A673 (cell line): ENCODE data around the gene TADA3. TPM values are rescaled to one million over a fixed set of nuclear protein-coding genes. Genes with fewer than 3 reads are reported as not detected.
A peak's percentile ranks its signal among the peaks of the same experiment; 100 is the strongest.

Experiments used
- BruUV-seq: library from RNA; stranded (reverse); fragments of 400-500 nt; replicated peaks from 2 replicates; lab custom pipeline; 2021; lab: Mats Ljungman, UMichigan
- CTCF ChIA-PET: fragments of 300-600 bp; sonication (Branson Sonifier 250); formaldehyde crosslinking; loops from one replicate; lab custom pipeline; 2022; ENCODE audit warnings: antibody characterized with exemption; lab: Charles Lee
- POLR2A ChIA-PET: fragments of 300-600 bp; sonication (Branson Sonifier 250); formaldehyde crosslinking; loops from one replicate; lab custom pipeline; 2022; ENCODE audit warnings: antibody characterized with exemption; ENCODE audit not compliant: low non-redundant PET; lab: Charles Lee
- DNase-seq: peaks from one replicate; pipeline ENCODE4 v3.0.0-alpha.2; 2015; ENCODE audit warnings: low spot score
- H3K27ac ChIP-seq: fragments of 200-600 bp; sonication (generic); 2 replicates; pipeline ENCODE4 v1.5.1; 2016; ENCODE audit warnings: mixed run types, low read depth, mild to moderate bottlenecking, mixed read lengths, antibody characterized with exemption, low read length; ENCODE audit not compliant: poor library complexity, severe bottlenecking
- H3K27me3 ChIP-seq: fragments of 200-600 bp; sonication (generic); replicated peaks from 2 replicates; pipeline ENCODE4 v1.6.1; 2017; ENCODE audit warnings: mixed run types, low read depth, mild to moderate bottlenecking, mixed read lengths, antibody characterized with exemption, low read length; ENCODE audit not compliant: insufficient read depth, poor library complexity
- H3K36me3 ChIP-seq: fragments of 200-600 bp; sonication (generic); 2 replicates; pipeline ENCODE4 v1.6.1; 2016; ENCODE audit warnings: mixed run types, mild to moderate bottlenecking, mixed read lengths, antibody characterized with exemption, low read length; ENCODE audit not compliant: insufficient read depth, poor library complexity, severe bottlenecking
- H3K4me1 ChIP-seq: fragments of 200-600 bp; sonication (generic); 2 replicates; pipeline ENCODE4 v1.6.1; 2017; ENCODE audit warnings: mixed run types, mild to moderate bottlenecking, mixed read lengths, antibody characterized with exemption, low read length; ENCODE audit not compliant: insufficient read depth, poor library complexity, severe bottlenecking
- H3K4me3 ChIP-seq: fragments of 200-600 bp; sonication (generic); 2 replicates; pipeline ENCODE4 v1.5.1; 2016; ENCODE audit warnings: low read depth, mixed run types, mild to moderate bottlenecking, mixed read lengths, low read length; ENCODE audit not compliant: poor library complexity, severe bottlenecking
- H3K9me3 ChIP-seq: fragments of 200-600 bp; sonication (generic); 2 replicates; pipeline ENCODE4 v1.6.1; 2016; ENCODE audit warnings: mixed run types, low read depth, mild to moderate bottlenecking, mixed read lengths, antibody characterized with exemption, low read length; ENCODE audit not compliant: poor library complexity, severe bottlenecking
- EZH2 ChIP-seq: fragments of 200-600 bp; sonication (generic); IDR thresholded peaks from 2 replicates; pipeline ENCODE4 v1.6.1; 2017; ENCODE audit warnings: borderline replicate concordance, low read depth, mild to moderate bottlenecking, mixed read lengths, antibody characterized with exemption, low read length; ENCODE audit not compliant: poor library complexity, severe bottlenecking
- intact Hi-C: fragments of 100-400 bp; cut with micrococcal nuclease; formaldehyde crosslinking; loops from one replicate; pipeline ENCODE4 v1.10.0; 2022; ENCODE audit not compliant: unreplicated experiment
- total RNA-seq: library from RNA; stranded (reverse); gene quantifications from 2 replicates; pipeline ENCODE4 v1.2.3, GENCODE V29; 2021
- TF ChIP-seq, protein P1 (sequence below): fragments of 300-800, 200-600 bp; sonication (generic); conservative IDR thresholded peaks from 2 replicates; pipeline ENCODE4 v1.5.1; 2017; ENCODE audit warnings: low read depth, mild to moderate bottlenecking, antibody characterized with exemption, low read length, moderate library complexity, mixed read lengths

The TADA3 gene
- total RNA-seq, 1 experiment from 2014 or later: 46.1 TPM

DNA sequence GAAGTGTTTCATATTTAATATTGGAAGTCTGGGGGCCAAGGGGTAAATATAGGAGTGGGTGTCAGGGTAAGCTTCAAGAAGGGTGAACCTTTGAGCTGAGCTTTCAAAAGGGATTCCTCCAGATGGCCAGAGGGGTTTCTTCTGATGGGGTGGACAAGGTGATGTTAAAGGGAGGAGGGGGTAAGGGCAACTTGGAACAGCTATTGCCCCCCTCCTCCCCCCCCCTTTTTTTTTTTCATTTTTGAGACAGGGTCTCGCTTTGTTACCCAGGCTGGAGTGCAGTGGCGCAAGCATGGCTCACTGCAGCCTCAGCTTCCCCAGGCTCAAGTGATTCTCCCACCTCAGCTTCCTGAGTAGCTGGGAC lies 15.7 kb upstream of the TADA3 start:
- peaks cover 13% of the 10 kb centered on the region for H3K4me1 ChIP-seq
- H3K27ac ChIP-seq: no peak overlapping the region
- no peaks in the 10 kb centered on the region for H3K9me3 ChIP-seq
- intact Hi-C loops: loop anchor here (5.0 kb wide), 1 partner anchor 306 kb away; no protein-coding TSS in a partner anchor
- no peak for TF ChIP-seq EZH2
- H3K27me3 ChIP-seq: no peaks in the 10 kb centered on the region
- ChIA-PET CTCF (interaction anchor here (1.1 kb wide), 1 partner anchor 19 kb away, joined by 7 read pairs; no protein-coding TSS in a partner anchor), POLR2A (no interaction called here)
- DNase-seq: no peak
- peaks cover 35% of the 10 kb centered on the region for H3K36me3 ChIP-seq
- no TSS peak for BruUV-seq
- H3K4me3 ChIP-seq: no peak overlapping the region

DNA sequence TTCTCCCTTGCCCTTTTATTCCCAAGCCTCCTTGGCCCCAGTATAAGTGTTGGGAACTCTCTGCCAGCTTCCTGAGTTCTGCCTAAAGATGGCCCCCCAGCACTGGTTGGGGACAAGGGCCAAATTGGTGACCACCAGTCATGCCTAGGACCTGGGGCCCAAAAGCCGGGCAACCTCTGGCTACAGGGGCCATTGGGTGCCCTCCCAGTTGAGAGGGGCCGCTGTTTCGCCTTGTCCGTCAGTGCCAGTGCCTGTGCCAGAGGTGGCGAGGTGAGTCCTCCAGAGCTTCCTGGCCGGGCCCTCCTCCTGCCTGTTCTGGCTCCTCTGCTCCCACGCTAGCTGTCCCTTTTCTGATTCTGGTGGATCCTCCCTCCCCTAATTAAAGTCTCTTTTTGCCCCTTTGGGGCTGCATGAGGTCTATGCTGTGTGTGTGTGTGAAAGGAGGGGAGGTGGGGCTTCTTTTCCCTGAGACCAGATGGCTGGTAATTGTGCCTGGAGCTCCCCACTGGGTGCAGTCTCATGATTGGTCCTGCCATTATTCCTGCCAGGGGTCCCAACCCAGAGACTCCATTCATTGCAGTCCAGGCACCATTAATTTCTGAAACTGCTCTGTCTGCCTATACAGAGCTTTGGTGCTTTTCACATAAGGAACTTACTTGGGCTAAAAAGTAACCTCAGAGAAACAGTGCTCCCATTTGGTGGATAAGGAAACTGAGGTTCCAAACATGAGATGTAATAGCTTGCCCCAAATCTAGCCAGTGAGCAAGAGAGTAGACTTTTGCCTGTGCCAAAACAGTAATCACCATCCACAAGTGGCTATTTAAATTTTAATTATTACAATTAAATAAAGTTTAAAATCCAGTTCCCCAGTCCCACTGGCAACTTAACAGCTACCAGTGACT lies 14.7 kb upstream of the TADA3 start:
- Histone ChIP-seq H3K4me3 (no peak overlapping the region), H3K27ac (peak overlapping the region; percentile 21), H3K4me1 (peaks cover 13% of the 10 kb centered on the region), H3K36me3 (peaks cover 40% of the 10 kb centered on the region), H3K27me3 (no peaks in the 10 kb centered on the region), H3K9me3 (no peaks in the 10 kb centered on the region)
- no peak for DNase-seq
- TF ChIP-seq, protein P1, sequence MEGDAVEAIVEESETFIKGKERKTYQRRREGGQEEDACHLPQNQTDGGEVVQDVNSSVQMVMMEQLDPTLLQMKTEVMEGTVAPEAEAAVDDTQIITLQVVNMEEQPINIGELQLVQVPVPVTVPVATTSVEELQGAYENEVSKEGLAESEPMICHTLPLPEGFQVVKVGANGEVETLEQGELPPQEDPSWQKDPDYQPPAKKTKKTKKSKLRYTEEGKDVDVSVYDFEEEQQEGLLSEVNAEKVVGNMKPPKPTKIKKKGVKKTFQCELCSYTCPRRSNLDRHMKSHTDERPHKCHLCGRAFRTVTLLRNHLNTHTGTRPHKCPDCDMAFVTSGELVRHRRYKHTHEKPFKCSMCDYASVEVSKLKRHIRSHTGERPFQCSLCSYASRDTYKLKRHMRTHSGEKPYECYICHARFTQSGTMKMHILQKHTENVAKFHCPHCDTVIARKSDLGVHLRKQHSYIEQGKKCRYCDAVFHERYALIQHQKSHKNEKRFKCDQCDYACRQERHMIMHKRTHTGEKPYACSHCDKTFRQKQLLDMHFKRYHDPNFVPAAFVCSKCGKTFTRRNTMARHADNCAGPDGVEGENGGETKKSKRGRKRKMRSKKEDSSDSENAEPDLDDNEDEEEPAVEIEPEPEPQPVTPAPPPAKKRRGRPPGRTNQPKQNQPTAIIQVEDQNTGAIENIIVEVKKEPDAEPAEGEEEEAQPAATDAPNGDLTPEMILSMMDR: no peak
- no peak for TF ChIP-seq EZH2
- ChIA-PET POLR2A (interaction anchor here (0.5 kb wide), 1 partner anchor 139 kb away, joined by 4 read pairs; no protein-coding TSS in a partner anchor), CTCF (no interaction called here)
- intact Hi-C loops: loop anchor here (5.0 kb wide), 1 partner anchor 305 kb away; no protein-coding TSS in a partner anchor
- TSS peak; percentile 77 for BruUV-seq

DNA sequence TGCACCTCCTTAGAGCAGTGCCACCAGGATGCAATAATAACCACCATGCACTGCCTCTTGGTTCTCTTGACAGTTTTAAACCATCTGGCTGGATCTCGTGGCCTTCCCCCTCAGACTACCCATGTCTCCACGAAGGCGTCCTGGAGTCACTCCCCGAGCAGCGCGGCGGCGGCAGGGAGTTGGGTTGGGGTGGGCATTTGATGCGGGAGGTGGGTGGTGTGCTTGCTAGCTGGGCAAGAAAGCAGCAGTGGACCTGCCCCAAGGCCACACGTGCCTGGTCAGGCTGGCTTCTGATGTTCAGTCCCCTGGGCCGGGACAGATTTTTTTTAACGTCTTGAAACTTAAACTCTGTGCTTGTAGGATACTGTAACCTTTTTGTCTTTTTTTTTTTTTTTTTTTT lies 13.9 kb upstream of the TADA3 start:
- Histone ChIP-seq H3K27me3 (no peaks in the 10 kb centered on the region), H3K9me3 (no peaks in the 10 kb centered on the region), H3K4me1 (peaks cover 13% of the 10 kb centered on the region), H3K36me3 (peaks cover 46% of the 10 kb centered on the region), H3K27ac (no peak overlapping the region), H3K4me3 (no peak overlapping the region)
- CTCF ChIA-PET: no interaction called here
- TF ChIP-seq EZH2: no peak
- TF ChIP-seq, protein P1: no peak
- POLR2A ChIA-PET: no interaction called here
- intact Hi-C loops: loop anchor here (5.0 kb wide), 1 partner anchor 304 kb away; no protein-coding TSS in a partner anchor
- no TSS peak for BruUV-seq
- DNase-seq: no peak
